ENCODE data around the gene GPN3. TPM values are rescaled to one million over a fixed set of nuclear protein-coding genes. Genes with fewer than 3 reads are reported as not detected.
A peak's percentile ranks its signal among the peaks of the same experiment; 100 is the strongest.

Gene GPN3
- total RNA-seq, 1 donor from 2014 or later, result 14.5 TPM

- H3K4me1 Mint-ChIP-seq, result peaks cover 14% of the 10 kb centered on the region
- H3K27ac Mint-ChIP-seq, result no peak overlapping the region
- no peak for DNase-seq (ENCODE audit: low spot score in 2 of 2, unreplicated experiment in 2 of 2)
- H3K27me3 Mint-ChIP-seq (ENCODE audit: low read depth), result no peaks in the 10 kb centered on the region
- H3K36me3 Mint-ChIP-seq, result peaks cover 13% of the 10 kb centered on the region
- TF ChIP-seq CTCF (IDR thresholded peaks at IDR 0.05; ENCODE audit: unreplicated experiment), result no peak
- no peak overlapping the region for H3K4me3 Mint-ChIP-seq
- no peaks in the 10 kb centered on the region for H3K9me3 Mint-ChIP-seq
Measured at GRCh38 chr12:110453569-110454296, 14.3 kb downstream of the GPN3 start.

- DNase-seq (ENCODE audit: low spot score in 2 of 2, unreplicated experiment in 2 of 2), result no peak
- peaks cover 18% of the 10 kb centered on the region for H3K36me3 Mint-ChIP-seq
- no peak for TF ChIP-seq CTCF (IDR thresholded peaks at IDR 0.05; ENCODE audit: unreplicated experiment)
- peaks cover 20% of the 10 kb centered on the region for H3K4me1 Mint-ChIP-seq
- H3K9me3 Mint-ChIP-seq, result no peaks in the 10 kb centered on the region
- H3K27ac Mint-ChIP-seq, result peak overlapping the region; percentile 86
- H3K4me3 Mint-ChIP-seq, result peak overlapping the region; percentile 100
- H3K27me3 Mint-ChIP-seq (ENCODE audit: low read depth), result no peaks in the 10 kb centered on the region
Measured at GRCh38 chr12:110451263-110451662, 16.8 kb downstream of the GPN3 start.

GRCh38 chr12:110449799-110450497 is 18.1 kb downstream of the GPN3 start, which contains the start of gene ARPC3:
TSS of gene ARPC3 (minus strand) at chr12:110450337. CDS start at chr12:110450260, 77 bp downstream.
- peak; percentile 88 to 93 for DNase-seq (ENCODE audit: low spot score in 2 of 2, unreplicated experiment in 2 of 2)
- TF ChIP-seq CTCF (IDR thresholded peaks at IDR 0.05; ENCODE audit: unreplicated experiment), result no peak
- H3K4me3 Mint-ChIP-seq, result peak within 1 kb of the TSS; percentile 100
- peaks cover 19% of the 10 kb centered on the region for H3K36me3 Mint-ChIP-seq
- H3K27ac Mint-ChIP-seq, result peak within 1 kb of the TSS; percentile 100
- no peaks in the 10 kb centered on the region for H3K9me3 Mint-ChIP-seq
- H3K27me3 Mint-ChIP-seq (ENCODE audit: low read depth), result no peaks in the 10 kb centered on the region
- H3K4me1 Mint-ChIP-seq, result peaks cover 20% of the 10 kb centered on the region

GRCh38 chr12:110444455-110444854 is 23.6 kb downstream of the GPN3 start:
- Mint-ChIP-seq H3K27me3 (ENCODE audit: low read depth) (no peaks in the 10 kb centered on the region), H3K36me3 (peaks cover 24% of the 10 kb centered on the region), H3K27ac (no peak overlapping the region), H3K9me3 (no peaks in the 10 kb centered on the region), H3K4me3 (no peak overlapping the region), H3K4me1 (peaks cover 10% of the 10 kb centered on the region)
- no peak for TF ChIP-seq CTCF (IDR thresholded peaks at IDR 0.05; ENCODE audit: unreplicated experiment)
- DNase-seq (ENCODE audit: low spot score in 2 of 2, unreplicated experiment in 2 of 2), result no peak

- no peaks in the 10 kb centered on the region for H3K9me3 Mint-ChIP-seq
- peaks cover 41% of the 10 kb centered on the region for H3K36me3 Mint-ChIP-seq
- DNase-seq (ENCODE audit: low spot score in 2 of 2, unreplicated experiment in 2 of 2), result no peak
- no peaks in the 10 kb centered on the region for H3K27me3 Mint-ChIP-seq (ENCODE audit: low read depth)
- no peaks in the 10 kb centered on the region for H3K4me1 Mint-ChIP-seq
- no peak overlapping the region for H3K4me3 Mint-ChIP-seq
- no peak overlapping the region for H3K27ac Mint-ChIP-seq
- no peak for TF ChIP-seq CTCF (IDR thresholded peaks at IDR 0.05; ENCODE audit: unreplicated experiment)
Measured at GRCh38 chr12:110436231-110436630, 31.8 kb downstream of the GPN3 start.
